Retinal pigment epithelial cell (primary cell): ENCODE measurements around the gene VANGL2.
A peak's percentile ranks its signal among the peaks of the same experiment; 100 is the strongest.

Experiments used
- DNase-seq: peaks from one replicate; pipeline ENCODE4 v3.0.0-alpha.2; 2010; ENCODE audit warnings: low read depth
- H3K4me3 ChIP-seq: 2 replicates; pipeline ENCODE4 v1.5.1; 2011; ENCODE audit warnings: mild to moderate bottlenecking, low read length, control low read depth, moderate library complexity
- TF ChIP-seq, protein P1 (sequence below): conservative IDR thresholded peaks from 2 replicates; pipeline ENCODE4 v1.5.1; 2011; ENCODE audit warnings: low read depth, low read length, control low read depth, inconsistent platforms

VANGL2 gene

DNA sequence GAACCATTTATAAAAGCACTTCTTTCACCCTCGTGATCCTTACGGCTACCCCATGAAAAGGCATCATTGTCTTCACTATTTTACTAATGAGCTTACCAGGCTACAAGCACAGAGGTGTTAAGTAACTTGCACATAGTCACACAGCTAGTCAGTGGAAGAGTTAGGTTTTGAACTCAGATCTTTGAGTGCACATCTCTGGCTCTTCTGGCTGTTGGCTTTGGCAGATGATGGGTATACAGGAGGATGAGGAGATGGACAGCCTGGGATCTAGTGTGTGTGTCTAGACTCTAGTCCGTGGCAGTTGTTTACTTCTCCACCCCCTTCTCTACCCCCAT is 11.6 kb downstream of the VANGL2 start:
- H3K4me3 ChIP-seq = no peak overlapping the region
- DNase-seq = no peak
- TF ChIP-seq, protein P1, sequence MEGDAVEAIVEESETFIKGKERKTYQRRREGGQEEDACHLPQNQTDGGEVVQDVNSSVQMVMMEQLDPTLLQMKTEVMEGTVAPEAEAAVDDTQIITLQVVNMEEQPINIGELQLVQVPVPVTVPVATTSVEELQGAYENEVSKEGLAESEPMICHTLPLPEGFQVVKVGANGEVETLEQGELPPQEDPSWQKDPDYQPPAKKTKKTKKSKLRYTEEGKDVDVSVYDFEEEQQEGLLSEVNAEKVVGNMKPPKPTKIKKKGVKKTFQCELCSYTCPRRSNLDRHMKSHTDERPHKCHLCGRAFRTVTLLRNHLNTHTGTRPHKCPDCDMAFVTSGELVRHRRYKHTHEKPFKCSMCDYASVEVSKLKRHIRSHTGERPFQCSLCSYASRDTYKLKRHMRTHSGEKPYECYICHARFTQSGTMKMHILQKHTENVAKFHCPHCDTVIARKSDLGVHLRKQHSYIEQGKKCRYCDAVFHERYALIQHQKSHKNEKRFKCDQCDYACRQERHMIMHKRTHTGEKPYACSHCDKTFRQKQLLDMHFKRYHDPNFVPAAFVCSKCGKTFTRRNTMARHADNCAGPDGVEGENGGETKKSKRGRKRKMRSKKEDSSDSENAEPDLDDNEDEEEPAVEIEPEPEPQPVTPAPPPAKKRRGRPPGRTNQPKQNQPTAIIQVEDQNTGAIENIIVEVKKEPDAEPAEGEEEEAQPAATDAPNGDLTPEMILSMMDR = no peak

DNA sequence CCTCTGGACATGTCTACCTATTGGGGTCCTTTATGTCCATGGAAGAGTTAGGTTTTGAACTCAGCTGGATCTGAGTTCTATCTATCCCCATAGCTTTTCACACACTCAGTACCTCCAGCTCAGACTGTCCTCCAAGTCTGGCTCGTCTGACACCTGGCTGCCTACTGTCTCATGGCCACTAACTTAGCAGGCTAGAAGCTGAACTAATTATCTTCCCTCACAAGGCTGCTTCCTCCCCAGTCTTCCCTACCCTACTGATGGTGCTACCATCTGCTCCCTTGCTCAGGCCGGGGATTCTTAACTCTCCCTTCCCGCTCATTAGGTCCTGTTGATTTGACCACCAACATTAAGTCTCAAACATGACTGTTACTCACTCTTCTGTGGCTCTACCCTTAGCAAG is 13.4 kb downstream of the VANGL2 start:
- TF ChIP-seq, protein P1 = no peak
- no peak overlapping the region for H3K4me3 ChIP-seq
- no peak for DNase-seq

DNA sequence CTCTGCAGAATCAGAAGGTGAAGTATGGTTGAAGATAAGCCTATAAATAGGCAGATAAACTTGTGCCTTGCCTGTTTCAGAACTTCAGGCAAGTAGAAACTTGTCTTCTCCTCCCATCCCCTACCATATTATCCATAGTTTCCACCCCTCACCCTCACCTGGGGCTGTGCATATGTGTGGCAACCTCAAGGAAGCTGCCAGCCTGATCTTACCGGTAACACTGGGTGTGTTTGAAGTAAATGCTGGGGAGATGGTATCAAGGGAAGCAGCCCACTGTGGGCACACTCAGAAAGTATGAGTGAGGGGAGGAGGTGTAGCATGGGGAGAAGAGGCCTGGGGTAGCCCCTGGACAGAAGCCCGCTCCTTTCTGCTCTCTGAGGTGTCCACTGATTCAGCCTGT is 14.5 kb downstream of the VANGL2 start:
- TF ChIP-seq, protein P1 = no peak
- DNase-seq = no peak
- H3K4me3 ChIP-seq = no peak overlapping the region

DNA sequence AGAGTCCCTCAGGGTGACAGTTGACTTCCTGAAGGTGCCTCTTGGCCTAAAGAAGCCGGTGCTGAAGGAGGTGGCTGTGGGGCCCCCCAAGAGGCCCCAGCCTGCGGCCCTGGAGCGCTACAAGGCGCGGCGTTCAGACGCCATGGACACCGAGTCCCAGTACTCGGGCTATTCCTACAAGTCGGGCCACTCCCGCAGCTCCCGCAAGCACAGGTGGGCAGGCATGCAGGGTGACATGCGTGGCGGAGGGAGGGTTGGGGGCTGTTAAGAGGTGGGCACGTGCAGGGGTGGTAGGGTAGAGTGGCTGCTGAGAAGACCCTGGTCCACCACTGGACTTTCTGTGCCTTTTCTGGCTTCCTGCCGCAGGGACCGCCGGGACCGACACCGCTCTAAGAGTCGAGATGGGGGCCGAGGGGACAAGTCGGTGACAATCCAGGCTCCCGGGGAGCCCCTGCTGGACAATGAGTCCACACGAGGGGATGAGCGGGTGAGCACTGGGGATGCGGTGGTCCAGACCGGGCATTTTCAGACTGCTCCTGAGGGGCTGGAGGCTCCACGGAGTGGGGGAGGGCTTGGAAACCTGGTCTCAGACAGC is 15.4 kb downstream of the VANGL2 start:
- no peak for DNase-seq
- TF ChIP-seq, protein P1 = no peak
- H3K4me3 ChIP-seq = no peak overlapping the region

DNA sequence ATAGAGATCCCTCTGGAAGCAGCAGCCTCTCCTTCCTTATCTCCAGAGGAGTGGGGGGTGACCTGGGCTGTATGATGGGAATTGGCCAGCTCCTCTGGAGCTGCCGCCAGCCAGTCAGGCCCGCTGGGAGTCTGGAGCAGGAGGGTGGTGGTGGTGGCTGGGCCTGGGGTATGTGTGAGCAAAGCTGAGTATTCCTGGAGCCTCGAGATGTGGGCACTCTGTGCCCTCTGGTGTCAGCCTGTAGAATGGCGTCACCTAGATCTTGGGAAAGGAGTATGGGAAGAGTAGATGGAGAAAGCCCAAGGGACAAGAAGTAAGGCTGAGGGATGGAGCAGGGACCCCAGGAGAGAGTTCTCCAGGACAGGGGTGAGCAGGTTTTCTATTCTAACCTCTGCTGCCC is 16.0 kb downstream of the VANGL2 start:
- H3K4me3 ChIP-seq = no peak overlapping the region
- no peak for DNase-seq
- TF ChIP-seq, protein P1 = peak; percentile 72

DNA sequence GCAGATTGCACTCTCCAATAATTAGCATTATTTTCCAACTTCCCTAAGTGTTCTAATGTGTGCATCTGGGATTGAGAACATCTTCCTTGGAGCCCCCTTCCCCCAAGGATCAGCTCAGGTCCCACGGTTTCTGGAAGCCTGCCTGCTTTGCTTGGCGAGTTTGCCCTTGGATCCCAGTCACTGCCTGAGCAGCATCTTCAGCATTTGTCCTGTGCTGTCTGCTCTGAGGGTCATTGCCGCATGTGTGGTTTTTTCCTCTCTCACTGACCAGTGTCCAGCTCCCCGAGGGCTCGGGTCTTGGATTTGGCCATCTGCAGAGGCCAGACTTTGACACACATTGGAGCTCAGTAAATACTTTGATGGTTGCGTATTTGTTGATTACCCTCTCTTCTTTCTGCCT is 18.1 kb downstream of the VANGL2 start:
- DNase-seq = no peak
- no peak overlapping the region for H3K4me3 ChIP-seq
- TF ChIP-seq, protein P1 = no peak

DNA sequence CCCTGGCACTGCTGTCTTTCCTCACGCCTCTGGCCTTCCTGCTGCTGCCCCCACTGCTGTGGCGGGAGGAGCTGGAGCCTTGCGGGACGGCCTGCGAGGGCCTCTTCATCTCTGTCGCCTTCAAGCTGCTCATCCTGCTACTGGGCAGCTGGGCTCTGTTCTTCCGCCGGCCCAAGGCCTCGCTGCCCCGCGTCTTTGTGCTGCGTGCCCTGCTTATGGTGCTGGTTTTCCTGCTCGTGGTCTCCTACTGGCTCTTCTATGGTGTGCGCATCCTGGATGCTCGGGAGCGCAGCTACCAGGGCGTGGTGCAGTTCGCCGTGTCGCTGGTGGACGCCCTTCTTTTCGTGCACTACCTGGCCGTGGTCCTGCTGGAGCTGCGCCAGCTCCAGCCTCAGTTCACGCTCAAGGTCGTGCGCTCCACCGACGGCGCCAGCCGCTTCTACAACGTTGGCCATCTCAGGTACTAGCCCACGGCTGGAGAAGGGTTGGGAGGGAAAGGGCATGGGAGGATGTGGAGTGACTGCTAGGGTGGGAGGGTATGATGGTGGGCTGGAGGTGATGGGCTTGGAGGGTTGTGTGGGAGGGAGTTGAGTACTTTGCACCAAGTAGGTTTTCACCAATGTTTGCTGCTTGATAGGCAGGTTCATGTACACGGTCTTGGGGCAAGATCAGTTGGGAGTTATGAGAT is 18.9 kb downstream of the VANGL2 start:
- TF ChIP-seq, protein P1 = no peak
- no peak overlapping the region for H3K4me3 ChIP-seq
- no peak for DNase-seq
